Inflammatory macrophage treated with lipopolysaccharide for 1 hour (primary cell): ENCODE data around the gene ADAMTSL2.
A peak's percentile ranks its signal among the peaks of the same experiment; 100 is the strongest.

Experiments
- DNase-seq, 2 donors: peaks; one replicate each; pipeline ENCODE4 v3.0.0-alpha.2; 2020 to 2022

Gene ADAMTSL2

DNA sequence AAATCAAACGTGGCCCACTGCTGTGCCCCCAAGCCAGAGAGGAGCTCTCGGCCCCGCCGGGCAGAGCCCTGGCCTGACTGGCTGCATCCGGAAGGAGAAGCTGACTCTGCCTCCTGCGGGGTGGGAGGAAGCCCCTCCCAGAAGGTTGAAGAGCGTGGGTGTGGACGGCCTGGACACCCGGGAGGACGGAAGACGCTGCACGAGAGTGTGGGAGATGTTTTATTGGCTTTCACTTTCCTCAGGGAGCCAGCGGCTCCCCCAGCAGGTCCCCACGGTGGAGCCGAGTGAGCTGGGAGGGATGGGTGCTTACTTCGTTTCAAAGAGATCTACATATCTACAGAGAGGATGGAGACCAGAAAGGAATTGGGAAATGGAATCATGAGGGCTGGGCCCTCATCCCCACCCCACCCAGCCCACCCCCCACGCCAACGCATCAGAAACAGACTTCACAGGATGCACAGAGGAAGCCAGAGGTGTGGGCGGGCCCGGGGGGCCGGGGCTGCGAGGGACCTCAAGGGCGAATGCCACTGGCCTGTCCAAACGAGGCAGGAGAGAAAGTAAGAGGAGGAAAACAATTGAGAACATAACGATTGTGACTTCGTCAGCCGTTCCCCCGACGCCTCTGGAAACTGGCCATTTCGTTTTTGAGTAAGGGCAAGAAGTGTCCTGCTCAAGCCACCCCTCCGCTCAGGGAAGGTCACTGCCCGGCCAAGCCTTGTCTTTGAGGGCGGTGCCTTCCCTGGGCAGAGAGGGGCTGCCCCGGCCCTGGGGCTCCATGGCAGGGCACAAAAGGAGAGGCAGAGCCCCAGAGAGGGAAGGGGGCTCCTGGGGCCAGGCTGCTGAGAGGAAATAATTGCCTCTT, 42.6 kb downstream of the ADAMTSL2 start:
- peak; percentile 58 to 61 for DNase-seq

DNA sequence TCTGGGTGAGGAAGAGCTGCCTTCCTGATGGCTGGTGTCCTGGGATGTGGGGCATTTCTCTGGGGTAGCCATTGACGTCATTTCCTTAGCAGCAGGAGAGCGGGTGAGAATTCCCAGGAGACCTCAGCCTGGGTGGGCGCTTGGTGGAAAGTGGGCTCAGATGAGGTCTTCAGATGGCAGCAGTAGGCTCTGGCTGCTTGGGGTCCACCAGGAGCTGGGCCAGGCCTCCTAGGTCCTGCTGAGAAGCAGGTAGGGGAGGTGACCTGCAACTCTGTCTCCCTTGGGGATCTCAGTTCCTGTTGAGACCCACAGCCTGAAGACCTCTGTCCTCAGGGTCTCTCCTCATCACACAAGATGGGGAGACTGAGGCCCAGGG, 43.2 kb downstream of the ADAMTSL2 start:
- no peak for DNase-seq

DNA sequence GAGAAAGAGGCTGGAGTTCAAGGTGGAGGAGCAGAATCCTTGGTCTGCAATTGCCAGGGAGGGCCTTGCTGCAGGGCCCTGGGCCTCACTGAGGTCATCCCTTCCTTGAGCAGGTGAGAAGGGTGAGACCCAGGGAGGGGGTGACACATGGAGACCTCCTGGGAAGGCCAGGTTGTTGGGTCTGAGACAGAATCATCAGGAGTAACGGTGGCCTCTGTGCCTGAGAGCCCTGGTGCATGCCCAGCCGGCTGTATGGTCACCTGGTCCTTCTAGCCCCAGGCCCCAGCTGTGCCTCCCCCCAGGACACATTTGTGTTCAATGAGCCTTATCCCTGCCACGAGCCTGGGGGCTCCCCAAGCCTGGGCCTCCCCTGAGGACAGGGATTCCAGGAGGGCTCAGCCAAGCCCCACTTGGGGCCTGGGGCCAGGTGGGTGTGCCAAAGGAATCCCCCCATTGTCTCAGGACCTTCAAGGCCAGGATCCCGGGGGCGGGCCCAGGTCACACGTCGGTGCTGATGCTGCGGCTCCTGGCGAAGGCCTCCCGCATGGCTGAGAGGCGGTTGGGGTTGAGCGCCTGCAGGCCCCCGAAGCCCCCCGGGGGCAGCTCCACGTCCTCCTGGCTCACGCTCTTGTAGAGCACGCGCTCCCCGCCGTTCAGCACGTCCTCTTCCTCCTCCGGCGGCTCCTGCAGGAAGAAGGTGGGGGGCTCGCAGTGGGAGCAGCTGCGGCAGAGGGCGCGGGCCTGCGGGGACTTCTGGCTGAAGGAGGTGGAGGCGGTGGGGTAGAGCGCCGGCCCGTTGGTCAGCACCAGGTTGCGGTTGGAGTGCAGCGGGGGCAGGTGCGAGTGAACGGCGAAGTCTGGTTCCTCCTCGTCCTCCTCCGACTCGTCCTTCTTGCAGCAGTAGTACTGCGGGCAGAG, 44.3 kb downstream of the ADAMTSL2 start:
- no peak for DNase-seq

DNA sequence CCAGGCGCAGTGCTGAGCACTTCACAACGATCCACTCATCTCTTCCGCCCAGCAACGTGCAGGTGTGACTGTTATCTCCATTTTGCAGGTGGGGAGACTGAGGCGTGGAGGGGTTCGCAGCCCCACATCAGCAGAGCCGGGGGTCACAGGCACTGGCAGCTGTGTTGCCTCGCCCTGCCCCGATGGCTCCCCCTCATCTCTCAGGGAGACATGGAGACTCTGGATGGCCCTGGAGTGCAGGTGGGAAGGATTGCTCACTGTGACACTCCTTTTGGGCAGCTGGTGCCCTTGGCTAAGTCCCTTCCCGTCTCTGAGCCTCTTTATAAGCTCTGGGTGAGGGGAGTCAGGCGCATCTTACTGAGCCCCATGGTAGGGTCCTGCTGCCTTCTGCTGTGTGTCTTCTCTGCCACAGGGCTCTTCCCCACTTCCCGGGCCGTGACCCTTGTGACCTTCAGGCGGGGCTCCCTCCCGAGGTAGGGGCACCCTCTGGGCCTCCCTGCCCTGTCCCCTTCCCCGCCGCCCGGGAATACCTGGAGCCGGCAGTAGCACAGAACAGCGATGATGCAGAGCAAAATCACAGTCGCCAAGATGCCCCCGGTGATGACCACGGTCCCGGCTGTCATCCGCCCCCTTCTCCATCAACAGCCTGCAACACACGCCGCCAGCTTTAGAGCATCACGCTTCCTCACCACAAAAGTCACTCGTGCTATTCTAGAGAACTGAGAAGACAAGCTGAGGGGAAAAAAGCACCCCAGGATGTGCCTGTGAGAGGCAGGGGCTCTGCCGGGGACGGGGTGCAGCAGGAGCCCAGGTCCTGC, 45.3 kb downstream of the ADAMTSL2 start:
- DNase-seq = no peak

DNA sequence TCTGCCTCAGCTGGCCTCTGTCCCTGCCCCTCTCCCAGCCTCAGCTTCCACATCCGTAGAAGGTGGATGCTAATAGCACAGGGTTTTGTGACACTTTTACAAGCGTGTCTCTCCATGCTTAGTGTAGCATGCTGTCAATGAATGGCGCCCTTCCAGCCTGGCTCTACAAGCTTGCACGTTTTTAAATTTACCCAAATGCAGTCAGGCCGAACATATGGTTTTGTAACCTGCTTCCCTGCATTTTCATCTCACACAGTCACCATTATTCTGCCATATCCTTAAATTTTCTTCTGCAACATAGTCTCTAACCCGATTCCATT, 45.9 kb downstream of the ADAMTSL2 start:
- no peak for DNase-seq

DNA sequence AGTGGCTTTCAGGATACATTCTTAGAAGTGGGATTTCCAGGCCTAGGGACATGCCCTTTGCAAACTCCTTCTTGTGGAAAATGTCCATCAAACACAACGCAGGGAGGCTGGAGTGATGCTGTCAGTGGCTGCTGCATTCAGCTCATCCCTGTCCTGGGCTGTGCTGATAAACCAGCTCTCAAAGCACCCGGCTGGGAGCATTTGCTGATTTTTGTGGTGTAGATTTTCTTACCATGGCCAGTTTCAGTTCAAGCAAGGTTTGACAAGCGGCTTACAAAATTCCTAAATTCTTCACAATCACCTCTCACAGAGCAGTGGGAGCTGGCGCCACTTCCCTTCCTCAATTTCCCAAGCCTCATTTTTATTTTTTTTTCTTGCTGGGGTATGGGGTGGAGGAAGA, 46.5 kb downstream of the ADAMTSL2 start:
- no peak for DNase-seq

DNA sequence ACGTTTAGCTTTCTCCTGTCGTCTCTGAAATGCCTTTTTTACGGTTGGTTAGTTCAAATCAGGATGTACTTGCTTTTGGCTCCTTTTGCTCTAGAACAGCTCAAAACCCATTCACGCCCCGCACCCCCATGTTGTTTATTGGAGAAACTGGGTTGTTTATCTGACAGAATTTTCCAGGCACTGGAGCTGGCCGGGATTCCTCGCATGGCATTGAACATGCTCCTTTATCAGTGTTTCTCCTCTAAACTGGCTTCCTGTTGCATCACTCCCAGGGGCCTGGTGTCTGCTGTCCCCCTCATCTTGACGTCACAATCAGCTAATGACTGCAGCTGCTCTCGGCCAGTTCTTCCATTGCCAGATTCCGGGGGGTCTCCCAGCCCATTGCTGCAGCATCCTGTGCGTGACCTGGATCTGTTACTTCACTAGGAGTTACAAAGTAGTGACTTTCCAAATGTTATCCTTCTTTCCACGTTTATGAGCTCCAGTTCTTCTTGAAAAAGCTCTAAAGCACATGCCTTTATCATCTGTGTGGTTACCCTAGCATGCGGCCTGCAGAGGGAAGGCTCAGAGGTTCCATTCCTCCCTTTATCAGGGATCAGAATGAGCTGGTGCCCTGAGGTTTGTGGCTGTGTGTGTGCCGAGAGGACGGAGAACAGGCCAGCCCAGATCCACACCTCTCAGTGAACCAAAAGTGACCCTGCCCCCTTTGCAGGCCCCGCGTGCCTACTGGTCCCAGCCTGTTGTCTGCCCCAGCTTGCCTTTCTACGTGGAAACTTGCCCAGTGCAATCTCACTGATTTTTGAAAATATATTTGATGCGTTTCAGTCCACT, 47.2 kb downstream of the ADAMTSL2 start:
- no peak for DNase-seq

DNA sequence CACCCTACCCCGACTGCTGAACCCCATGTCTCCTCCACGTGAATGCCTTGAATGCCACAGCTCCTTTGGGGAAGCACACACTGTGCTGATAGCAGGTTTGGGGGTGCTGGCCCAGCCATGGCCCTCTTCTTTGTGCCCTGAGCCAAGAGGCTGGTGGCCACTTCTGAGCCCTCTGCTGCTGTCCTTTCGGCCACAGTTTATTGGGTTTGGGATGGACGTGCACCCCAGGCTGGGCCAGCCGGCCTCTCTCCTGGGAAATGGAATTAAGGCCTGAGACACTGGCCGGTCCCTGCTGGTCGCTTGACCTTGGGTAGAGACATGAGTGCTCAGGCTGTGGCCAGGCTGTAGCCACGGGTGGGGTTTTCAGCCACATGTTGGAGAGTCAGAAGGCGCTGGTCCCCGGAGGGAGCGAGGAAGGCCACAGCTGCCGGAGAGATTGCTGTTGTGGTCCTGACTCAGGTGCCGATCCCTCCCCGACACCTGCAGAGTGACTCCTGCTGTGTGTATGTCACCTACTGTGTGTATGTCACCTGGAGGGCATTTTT, 48.1 kb downstream of the ADAMTSL2 start:
- no peak for DNase-seq

DNA sequence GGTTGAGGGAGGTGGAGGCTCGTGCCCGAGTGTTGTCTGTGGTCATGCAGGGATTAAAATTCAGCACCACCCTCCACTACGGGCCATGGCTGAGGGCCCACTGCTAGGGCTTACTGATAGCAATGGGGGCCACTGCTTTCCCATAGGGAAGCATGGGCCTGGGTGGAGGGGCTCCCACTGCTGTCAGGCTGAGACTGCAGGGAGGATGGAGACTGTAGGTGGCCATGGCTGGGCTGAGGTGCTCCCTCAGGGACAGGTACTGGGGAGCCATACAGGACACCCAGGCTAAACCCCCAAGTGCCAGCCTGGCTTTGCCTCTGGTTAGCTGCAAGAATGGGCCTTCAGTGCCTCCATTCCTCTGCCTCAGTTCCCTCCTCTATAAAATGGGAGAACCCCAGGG, 48.6 kb downstream of the ADAMTSL2 start:
- DNase-seq = no peak

DNA sequence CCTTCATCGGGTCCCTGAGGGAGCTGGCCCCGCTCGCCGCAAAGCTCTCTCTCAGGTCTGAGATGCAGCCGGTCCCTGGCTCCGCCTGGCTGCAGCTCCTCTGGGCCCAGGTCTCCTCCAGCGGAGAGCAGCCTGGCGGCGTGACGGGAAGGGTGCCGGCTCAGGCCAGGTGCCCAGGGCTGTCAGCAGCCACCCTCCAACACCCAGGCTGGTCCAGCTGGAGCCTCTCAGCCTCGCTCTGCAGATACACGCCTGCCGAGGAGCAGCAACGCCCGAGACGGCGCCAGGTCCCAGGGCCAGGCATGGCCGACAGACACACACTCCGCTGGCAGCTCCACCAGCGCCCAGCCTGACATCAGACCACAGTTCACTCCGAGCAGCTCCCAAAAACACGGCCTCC, 49.1 kb downstream of the ADAMTSL2 start:
- DNase-seq = no peak

DNA sequence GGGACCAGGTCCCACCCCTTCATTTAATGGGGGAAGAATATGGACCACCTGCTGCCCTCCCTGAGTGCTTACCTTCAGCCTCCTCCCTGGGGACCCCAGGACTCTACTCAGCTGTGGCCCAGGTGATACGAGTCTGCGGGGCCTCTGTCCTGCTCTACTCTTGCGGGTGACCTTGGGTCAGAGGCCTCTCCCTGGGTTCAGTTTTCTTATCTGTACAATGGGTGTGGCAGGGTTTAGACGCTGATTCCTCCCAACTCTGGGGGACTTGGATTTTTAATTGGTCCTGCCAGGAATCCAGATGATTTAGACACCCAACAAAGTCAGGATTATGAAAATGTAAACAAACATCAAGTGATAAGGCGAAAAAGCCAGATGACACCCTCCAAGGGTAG, 49.7 kb downstream of the ADAMTSL2 start:
- DNase-seq = no peak

DNA sequence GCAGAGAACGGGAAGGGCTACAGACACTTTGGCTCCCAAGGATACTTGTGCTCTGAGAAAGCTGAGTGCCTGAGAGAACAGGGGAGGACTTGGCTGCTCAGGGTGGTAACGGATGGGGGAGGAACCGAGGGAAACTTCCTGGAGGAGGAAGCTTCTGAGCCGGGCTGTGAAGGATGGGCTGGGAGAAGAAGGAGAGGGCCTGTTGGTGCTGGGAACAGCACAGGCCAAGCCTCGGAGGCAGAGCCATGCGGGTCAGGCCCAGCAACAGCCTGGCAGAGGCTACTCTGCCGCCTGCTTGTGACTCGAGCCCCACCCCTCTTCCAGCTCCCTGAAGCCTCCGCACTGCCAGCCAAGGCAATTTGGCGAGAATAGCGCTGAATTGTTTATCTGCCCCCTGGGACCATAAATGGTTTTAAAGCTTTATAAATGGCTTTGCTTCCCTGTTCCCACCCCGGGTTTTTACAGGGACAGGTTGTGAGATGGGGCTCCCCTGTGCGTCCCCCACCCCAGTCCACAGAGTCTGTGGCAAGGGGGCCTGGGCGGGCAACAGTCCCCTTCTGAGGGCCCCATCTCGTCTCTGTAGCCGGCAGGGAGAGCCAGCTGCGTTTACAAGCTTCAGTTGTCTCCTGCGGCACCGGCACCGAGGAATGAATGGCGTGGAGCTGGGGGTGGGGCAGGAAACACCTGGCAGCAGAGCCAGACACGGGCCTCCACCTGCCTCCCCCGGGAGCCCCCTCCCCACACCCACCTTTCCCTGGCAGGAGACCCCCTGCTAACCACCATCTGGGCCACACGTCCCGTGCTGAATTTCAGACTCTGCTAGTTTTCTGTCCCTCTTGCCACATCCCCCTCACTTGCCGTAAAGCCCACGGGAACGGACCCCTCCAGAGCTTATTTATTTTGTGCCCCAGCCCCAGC, 50.3 kb downstream of the ADAMTSL2 start:
- no peak for DNase-seq

DNA sequence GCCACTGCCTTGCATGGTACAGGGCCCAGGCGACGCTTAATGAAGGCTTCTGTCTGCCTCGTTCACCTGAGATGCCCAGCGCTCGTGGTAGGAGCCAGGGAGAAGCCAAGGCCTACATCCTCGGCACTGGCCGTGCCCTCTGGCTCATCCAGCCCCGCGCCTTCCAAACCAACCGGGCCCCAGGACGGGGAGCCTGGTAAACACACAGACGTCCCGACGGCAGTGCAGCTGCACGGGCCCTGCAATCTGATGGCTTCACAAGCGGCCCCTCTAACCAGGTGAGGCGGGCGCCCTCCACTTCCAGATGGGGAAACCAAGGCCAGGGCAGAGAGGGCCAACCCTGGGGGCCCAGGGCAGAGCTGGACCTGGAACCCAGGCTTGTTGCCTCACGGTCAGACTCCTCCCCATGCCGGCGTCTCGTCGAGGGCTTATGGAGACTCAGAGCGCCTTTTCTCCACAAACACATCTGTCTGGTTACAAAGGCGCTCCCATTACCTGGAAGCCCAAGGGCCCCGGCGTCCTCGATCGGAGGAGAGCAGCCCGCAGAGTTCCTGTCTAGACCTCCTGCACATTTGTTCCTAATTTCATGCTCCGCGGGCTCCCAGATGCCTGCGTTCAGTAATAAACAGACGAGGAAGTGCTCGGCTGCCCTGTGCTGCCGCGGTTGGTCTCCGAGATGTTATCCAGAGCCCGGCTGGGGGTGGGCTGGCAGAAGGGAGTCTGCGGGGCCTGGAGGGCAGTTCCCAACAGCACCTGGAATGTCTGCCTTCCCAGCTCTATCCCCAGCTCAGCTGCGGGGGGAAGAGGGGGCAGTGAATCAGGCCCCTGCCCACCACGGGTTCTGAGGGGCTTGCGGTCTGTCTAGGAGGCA, 51.2 kb downstream of the ADAMTSL2 start:
- DNase-seq = no peak

DNA sequence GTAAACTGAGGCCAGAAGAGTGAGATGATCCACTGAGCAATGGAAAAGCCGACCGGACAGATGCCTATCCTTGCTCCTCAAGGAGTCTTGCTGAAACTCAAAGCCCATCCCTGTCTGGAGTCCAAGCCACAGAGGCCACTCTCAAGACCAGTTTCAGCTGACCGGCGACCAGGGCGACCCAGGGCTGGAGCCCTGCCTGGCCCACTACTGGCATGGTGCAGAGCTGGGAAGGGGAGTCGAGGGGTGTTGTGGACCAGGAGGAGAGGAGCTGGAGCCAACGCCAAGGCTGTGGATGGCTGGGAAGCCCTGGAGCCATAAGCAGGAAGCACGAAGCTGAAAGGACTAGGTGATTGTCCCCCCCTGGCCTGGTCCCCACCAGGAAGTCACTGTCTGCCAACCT, 52.5 kb downstream of the ADAMTSL2 start:
- DNase-seq = no peak

DNA sequence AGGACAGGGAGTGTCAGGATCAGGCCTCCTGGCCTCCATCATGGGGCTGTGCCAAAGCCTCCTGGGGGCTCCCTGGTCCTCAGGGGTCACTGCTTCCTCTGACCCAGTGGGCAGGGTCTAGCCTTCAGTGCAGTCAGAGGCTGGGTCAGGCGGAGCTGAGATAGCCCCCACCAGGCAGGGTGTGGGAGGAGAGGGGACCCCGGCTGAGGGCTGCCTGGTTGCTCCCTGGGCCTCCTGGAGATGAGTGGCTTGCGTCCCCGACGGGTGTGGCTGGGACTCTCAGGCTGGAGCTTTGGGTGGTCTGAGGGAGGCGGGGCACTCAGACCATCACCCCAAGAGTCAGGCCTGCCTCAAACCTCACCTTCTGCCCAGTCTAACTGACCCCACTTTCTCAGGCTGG, 53.0 kb downstream of the ADAMTSL2 start:
- DNase-seq = no peak

DNA sequence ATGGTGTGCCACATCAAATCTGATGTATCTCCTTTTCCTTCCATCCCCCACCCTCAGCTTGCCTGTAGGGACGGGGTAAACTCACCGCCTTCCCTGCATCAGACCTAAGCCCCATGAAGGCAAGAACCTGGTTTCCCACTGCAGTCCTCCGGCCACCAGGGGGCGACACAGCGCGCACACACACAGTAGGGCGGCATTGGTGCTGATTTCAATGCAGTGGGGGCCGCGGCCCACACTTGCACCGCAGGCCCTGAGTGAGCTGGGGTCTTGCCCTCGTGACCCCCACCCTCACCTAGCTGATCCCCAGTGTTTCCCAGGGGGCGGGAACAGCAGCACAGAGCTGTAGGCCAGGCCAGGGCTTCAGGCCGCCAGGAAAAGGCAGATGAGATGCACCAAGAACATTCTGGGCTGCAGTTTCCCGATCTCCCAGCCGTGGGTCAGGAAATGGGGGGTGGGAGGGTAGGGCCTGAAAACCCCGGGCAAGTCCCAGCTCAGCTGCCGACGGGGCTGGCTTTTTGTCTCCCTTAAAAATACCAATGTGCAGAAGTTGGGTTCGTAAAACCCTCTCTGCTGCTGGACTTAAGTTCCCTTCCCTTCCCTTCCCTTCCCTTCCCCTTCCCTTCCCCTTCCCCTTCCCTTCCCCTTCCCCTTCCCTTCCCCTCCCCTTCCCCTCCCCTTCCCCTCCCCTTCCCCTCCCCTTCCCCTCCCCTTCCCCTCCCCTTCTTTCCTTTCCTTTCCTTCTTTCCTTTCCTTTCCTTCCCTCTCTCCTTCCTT, 55.1 kb downstream of the ADAMTSL2 start:
- DNase-seq = peak in 1 of 2 donors; percentile 16

DNA sequence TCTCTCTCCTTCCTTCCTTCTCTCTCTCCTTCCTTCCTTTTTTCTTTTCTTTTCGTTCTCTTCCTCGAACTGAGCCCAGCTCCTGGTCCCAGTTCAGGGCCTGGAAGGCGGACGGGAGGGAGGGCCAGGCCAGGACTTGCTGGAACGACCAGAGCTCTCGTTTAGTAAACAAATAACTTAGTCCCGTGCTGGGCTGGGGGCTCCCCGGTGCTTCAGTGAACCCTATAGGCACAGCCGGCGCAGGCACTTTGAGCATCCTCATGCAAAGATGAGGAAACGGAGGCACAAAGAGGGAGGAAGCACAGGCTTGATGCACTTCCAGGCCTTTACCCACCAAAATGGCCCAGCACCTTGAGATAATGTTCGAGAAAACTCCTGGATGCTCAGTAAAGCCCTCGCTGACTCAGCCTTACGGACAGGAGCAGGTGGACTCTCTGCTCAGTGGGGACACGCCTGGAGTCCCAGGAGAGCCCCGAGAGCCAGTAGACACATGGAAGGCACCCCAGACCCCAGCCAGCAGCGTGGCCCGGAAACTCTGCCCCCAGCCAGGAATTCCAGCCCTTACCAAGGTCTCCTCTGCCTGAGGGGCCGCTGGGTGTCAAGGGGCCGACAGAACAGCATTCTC, 55.8 kb downstream of the ADAMTSL2 start:
- DNase-seq = no peak

DNA sequence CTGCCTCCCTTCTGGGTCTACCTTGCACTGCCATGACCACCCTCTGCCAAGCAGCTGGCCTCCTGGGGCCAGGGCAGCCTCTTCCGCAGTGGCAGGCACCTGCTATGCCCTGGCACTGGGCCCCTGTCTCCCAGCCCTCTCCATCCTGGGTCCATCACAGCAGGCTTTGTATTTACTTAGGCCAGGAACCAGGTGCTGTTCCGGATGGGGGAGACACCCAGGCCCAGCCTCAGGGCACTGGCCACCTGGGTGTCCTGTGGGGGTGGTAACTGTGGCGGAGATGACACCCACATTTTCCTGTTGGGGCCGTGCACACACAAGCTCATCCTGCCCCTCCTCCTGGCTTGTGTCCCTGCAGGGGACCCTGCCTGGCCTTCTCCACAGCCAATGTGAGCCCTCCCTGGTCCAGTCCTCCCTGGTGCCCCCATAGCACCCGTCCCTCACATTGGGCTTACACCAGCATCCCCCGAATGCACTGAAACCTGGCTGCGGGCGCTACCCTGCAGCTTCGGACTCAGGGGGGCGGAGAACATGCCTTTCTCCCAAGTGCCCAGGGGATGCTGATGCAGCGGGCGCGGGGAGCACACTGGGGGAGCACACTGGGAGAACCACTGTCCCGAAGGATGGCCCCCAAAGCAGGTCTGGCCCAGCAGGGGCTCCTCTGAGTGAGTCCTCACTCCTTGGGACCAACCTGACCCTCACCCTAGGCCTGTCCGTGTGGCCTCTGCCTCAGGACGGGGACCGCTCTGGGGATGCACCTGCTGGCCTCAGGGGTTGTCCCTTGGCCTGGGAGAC, 56.8 kb downstream of the ADAMTSL2 start:
- no peak for DNase-seq
